GM12864 (cell line): ENCODE data around the gene ETFB.

Source experiments
- DNase-seq: peaks from one replicate; pipeline ENCODE4 v3.0.0-alpha.2; 2011; ENCODE audit warnings: low read depth
- H3K4me3 ChIP-seq: 2 replicates; pipeline ENCODE4 v1.5.1; 2011; ENCODE audit warnings: mild to moderate bottlenecking, low read depth, low read length, control low read depth
- TF ChIP-seq, protein P1 (sequence below): IDR thresholded peaks from 2 replicates; pipeline ENCODE4 v1.5.1; 2011; ENCODE audit warnings: low read depth, mild to moderate bottlenecking, moderate library complexity, low read length, control low read depth, inconsistent platforms; ENCODE audit errors: missing control alignments

ETFB gene

DNA sequence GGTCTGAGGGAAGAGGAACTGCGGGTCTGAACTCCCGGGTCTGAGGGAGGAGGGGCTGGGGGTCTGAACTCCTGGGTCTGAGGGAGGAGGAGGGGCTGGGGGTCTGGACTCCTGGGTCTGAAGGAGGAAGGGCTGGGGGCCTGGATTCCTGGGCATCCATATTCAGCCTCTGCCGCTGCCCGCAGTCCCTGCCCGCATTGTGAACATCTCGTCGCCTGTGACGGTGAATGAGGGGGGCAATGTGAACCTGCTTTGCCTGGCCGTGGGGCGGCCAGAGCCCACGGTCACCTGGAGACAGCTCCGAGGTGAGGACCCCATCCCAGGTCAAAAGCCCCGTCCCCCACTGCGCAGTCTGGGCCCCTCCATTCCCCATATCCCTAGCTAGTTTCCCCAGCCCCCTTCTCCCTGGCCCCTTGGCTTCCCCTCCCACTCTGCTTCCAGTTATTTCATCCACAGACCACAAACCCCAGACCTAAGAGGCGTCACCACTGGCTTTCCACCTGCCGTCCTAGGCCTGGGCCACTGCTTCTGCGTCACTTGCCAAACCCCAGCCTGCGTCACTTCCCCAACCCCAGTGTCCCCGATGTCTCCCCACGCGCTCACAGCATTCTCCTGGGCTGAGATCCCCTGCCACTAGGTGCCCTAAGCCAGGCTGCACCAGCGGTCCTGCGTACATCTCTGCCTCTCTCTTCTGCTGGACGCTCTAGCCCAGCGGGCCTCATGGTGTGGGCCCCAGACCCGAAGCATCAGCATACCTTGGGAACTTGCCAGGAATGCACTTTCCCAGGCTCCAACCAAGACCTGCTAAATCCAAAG lies 40.8 kb downstream of the ETFB start:
- no peak overlapping the region for H3K4me3 ChIP-seq
- TF ChIP-seq, protein P1, sequence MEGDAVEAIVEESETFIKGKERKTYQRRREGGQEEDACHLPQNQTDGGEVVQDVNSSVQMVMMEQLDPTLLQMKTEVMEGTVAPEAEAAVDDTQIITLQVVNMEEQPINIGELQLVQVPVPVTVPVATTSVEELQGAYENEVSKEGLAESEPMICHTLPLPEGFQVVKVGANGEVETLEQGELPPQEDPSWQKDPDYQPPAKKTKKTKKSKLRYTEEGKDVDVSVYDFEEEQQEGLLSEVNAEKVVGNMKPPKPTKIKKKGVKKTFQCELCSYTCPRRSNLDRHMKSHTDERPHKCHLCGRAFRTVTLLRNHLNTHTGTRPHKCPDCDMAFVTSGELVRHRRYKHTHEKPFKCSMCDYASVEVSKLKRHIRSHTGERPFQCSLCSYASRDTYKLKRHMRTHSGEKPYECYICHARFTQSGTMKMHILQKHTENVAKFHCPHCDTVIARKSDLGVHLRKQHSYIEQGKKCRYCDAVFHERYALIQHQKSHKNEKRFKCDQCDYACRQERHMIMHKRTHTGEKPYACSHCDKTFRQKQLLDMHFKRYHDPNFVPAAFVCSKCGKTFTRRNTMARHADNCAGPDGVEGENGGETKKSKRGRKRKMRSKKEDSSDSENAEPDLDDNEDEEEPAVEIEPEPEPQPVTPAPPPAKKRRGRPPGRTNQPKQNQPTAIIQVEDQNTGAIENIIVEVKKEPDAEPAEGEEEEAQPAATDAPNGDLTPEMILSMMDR = no peak
- no peak for DNase-seq

GRCh38 chr19:51324167-51324481 lies 42.1 kb downstream of the ETFB start:
- DNase-seq = no peak
- TF ChIP-seq, protein P1 = no peak
- no peak overlapping the region for H3K4me3 ChIP-seq

GRCh38 chr19:51323481-51324166 lies 42.6 kb downstream of the ETFB start:
- no peak overlapping the region for H3K4me3 ChIP-seq
- TF ChIP-seq, protein P1 = no peak
- no peak for DNase-seq

DNA sequence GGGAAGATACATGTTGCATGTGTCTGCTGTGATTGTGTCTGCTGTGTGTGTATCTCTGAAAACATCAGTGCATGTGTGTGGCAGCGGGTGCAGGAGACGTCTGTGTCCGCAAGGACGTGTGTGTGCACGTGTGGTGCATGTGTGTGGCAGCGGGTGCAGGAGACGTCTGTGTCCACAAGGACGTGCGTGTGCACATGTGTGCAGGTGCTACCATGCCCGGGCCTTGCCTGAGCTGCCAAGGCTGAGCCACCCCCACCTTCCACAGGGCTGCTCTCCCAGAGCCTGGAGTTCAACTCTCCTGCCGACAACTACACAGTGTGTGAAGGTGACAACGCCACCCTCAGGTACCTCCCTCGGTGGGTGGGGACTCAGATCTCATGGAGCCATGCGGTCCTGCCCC lies 44.4 kb downstream of the ETFB start:
- TF ChIP-seq, protein P1 = no peak
- H3K4me3 ChIP-seq = no peak overlapping the region
- DNase-seq = no peak

- TF ChIP-seq, protein P1 = no peak
- H3K4me3 ChIP-seq = no peak overlapping the region
- no peak for DNase-seq
Observed at GRCh38 chr19:51320280-51320657, 45.9 kb downstream of the ETFB start.

GRCh38 chr19:51319649-51320279 lies 46.4 kb downstream of the ETFB start:
- no peak for DNase-seq
- TF ChIP-seq, protein P1 = no peak

More at GRCh38 chr19:51319649-51320279, 46.4 kb downstream of the ETFB start:
- H3K4me3 ChIP-seq = no peak overlapping the region
